ENCODE measurements around the gene PKP3. TPM values are rescaled to one million over a fixed set of nuclear protein-coding genes. Genes with fewer than 3 reads are reported as not detected.

PKP3 gene
- total RNA-seq, 4 donors from 2014 or later = 0.55 to 1.3 TPM; not detected in 2

- peaks cover 24 to 42% (median 35%) of the 10 kb centered on the region in 3 donors for H3K27me3 ChIP-seq
- TF ChIP-seq CTCF (IDR thresholded peaks at IDR 0.05 in 4 of 5, conservative IDR thresholded peaks at IDR 0.05 in 1 of 5) = no peak
- no peak for TF ChIP-seq POLR2A (IDR thresholded peaks at IDR 0.05)
- DNase-seq (no peak), ATAC-seq (no peak)
- intact Hi-C loops (cut with DNase I; ENCODE audit: low total_unique reads) (no loop called here), in situ Hi-C loops (cut with MboI; ENCODE audit: low sequenced_read_pairs in 4 of 4) (no loop called here)
- no peaks in the 10 kb centered on the region for H3K4me1 ChIP-seq
- no peak overlapping the region for H3K4me3 ChIP-seq
- H3K9me3 ChIP-seq = no peaks in the 10 kb centered on the region
- H3K36me3 ChIP-seq = no peaks in the 10 kb centered on the region
- H3K27ac ChIP-seq = no peak overlapping the region
These were observed 31.3 kb downstream of the PKP3 start for GRCh38 chr11:425301-425700.

DNA sequence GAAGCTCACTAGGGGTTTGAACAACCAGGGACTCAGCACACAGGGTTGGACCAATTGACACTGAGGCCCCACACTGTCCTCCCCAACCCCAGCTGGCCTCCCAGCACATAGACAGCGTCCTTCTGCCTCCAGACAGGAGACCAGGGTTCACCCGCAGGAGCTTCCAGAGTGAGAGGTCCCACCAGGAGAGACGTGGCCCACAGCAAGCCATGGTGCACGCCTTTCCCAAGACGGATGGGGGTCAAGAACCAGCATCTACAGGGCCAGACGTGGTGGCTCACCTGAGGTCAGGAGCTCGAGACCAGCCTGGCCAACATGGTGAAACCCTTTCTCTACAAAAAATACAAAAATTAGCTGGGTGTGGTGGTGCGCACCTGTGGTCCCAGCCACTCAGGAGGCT is 32.8 kb downstream of the PKP3 start:
- Histone ChIP-seq H3K27ac (no peak overlapping the region), H3K4me3 (no peak overlapping the region), H3K9me3 (no peaks in the 10 kb centered on the region), H3K27me3 (peaks cover 24 to 37% (median 29%) of the 10 kb centered on the region in 3 donors), H3K4me1 (no peaks in the 10 kb centered on the region), H3K36me3 (no peaks in the 10 kb centered on the region)
- intact Hi-C loops (cut with DNase I; ENCODE audit: low total_unique reads) (no loop called here), in situ Hi-C loops (cut with MboI; ENCODE audit: low sequenced_read_pairs in 4 of 4) (no loop called here)
- ATAC-seq (no peak), DNase-seq (no peak)
- TF ChIP-seq CTCF (IDR thresholded peaks at IDR 0.05 in 4 of 5, conservative IDR thresholded peaks at IDR 0.05 in 1 of 5) = no peak
- no peak for TF ChIP-seq POLR2A (IDR thresholded peaks at IDR 0.05)

DNA sequence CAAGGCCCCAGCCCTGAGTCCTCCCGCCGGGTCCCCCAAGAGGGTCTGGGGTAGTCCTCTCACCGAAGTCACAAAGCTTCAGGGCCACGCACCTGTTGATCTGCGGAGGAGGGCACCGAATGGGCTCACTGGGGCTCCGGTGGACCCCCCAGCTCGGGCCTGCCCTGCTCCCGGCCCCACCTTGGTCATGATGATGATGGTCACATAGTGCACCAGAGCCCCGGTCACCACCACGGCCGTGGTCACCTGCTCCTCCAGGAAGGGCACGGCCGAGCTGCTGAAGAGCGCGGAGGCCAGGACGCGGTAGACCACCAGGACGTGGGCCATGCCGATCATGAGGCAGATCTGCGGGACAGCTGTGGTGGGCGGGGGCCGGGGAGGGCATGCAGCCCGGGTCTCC is 34.3 kb downstream of the PKP3 start:
- Histone ChIP-seq H3K27ac (no peak overlapping the region), H3K27me3 (peaks cover 15 to 34% (median 29%) of the 10 kb centered on the region in 3 donors), H3K4me3 (no peak overlapping the region), H3K9me3 (no peaks in the 10 kb centered on the region), H3K36me3 (no peaks in the 10 kb centered on the region), H3K4me1 (no peaks in the 10 kb centered on the region)
- in situ Hi-C loops (cut with MboI; ENCODE audit: low sequenced_read_pairs in 4 of 4) = no loop called here
- TF ChIP-seq POLR2A (IDR thresholded peaks at IDR 0.05) (no peak), CTCF (IDR thresholded peaks at IDR 0.05 in 4 of 5, conservative IDR thresholded peaks at IDR 0.05 in 1 of 5) (no peak)
- intact Hi-C loops (cut with DNase I; ENCODE audit: low total_unique reads) = no loop called here
- no peak for ATAC-seq
- DNase-seq = no peak

DNA sequence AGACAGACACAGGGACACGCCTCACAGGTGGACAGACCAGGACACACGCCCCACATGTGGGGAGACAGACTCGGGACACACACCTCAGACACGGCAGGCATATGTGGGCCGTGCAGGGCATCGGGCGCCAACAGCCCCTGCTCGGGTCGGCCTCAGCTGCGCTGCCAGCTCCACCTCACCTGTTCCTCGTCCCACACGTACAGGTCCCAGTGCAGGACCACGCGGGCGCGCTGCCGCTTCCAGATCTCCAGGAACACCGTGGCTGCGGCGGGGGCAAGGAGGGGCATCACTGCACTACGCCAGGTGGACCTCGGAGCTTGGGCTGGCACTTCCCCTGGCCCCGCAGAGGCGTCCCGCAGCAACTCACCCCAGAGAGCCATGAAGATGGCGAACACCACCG is 35.4 kb downstream of the PKP3 start:
- intact Hi-C loops (cut with DNase I; ENCODE audit: low total_unique reads) = no loop called here
- Histone ChIP-seq H3K27ac (no peak overlapping the region), H3K27me3 (peaks cover 4 to 24% (median 18%) of the 10 kb centered on the region in 3 donors), H3K4me1 (no peaks in the 10 kb centered on the region), H3K9me3 (no peaks in the 10 kb centered on the region), H3K4me3 (no peak overlapping the region), H3K36me3 (no peaks in the 10 kb centered on the region)
- no peak for ATAC-seq
- TF ChIP-seq CTCF (IDR thresholded peaks at IDR 0.05 in 4 of 5, conservative IDR thresholded peaks at IDR 0.05 in 1 of 5) (no peak), POLR2A (IDR thresholded peaks at IDR 0.05) (no peak)
- in situ Hi-C loops (cut with MboI; ENCODE audit: low sequenced_read_pairs in 4 of 4) = no loop called here
- DNase-seq = no peak

DNA sequence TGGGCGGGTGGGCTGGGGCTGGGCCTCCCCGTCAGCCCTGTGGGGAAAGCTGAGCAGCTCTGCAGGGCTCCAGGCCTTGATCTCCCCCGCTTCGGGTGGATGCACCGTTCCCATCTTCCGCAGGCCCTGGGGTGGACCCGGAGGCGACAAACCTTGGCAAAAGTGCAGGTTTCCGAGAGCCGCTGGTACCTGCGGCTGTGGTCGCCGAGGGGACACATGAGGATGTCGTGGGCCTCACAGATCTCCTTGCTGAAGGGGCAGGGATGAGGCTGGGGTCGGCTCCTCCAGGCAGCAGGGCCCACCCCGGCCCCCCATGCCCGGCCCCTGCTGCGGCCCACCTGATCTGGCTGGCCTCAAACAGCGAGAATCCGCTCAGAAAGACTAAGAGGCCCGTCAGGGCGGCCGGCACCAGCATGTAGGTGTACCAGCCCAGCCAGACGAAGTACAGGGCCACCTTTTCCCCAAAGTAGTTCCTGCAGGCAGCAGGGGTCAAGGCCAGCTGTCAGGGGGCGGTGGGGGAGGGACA is 36.0 kb downstream of the PKP3 start:
- ATAC-seq = no peak
- no peak for DNase-seq
- H3K27me3 ChIP-seq = peaks cover 0 to 19% (median 15%) of the 10 kb centered on the region in 3 donors
- H3K27ac ChIP-seq = no peak overlapping the region
- intact Hi-C loops (cut with DNase I; ENCODE audit: low total_unique reads) = no loop called here
- no peaks in the 10 kb centered on the region for H3K4me1 ChIP-seq
- no peaks in the 10 kb centered on the region for H3K36me3 ChIP-seq
- H3K9me3 ChIP-seq = no peaks in the 10 kb centered on the region
- TF ChIP-seq POLR2A (IDR thresholded peaks at IDR 0.05) = no peak
- TF ChIP-seq CTCF (IDR thresholded peaks at IDR 0.05 in 4 of 5, conservative IDR thresholded peaks at IDR 0.05 in 1 of 5) = no peak
- in situ Hi-C loops (cut with MboI; ENCODE audit: low sequenced_read_pairs in 4 of 4) = no loop called here
- no peak overlapping the region for H3K4me3 ChIP-seq
